C1 segment of cervical spinal cord (tissue), 14 donors: Measurements from ENCODE around the gene MLANA.

Source experiments
- DNase-seq, 14 donors: peaks; one replicate each; lab custom pipeline; 2025; lab: John Stamatoyannopoulos, UW

The MLANA gene

GRCh38 chr9:5890641-5891040 is at the start of gene MLANA:
MLANA (plus strand) TSS chr9:5890889; CDS start chr9:5892475, 1,586 bp downstream.
- DNase-seq = no peak

GRCh38 chr9:5841771-5842573 is 48.7 kb upstream of the MLANA start:
- no peak for DNase-seq

GRCh38 chr9:5842929-5843793 is 47.5 kb upstream of the MLANA start:
- no peak for DNase-seq

- no peak for DNase-seq
Observed at GRCh38 chr9:5843794-5844471, 46.8 kb upstream of the MLANA start.

GRCh38 chr9:5845157-5845531 is 45.5 kb upstream of the MLANA start:
- DNase-seq = no peak

GRCh38 chr9:5846096-5846495 is 44.6 kb upstream of the MLANA start:
- no peak for DNase-seq

- DNase-seq = no peak
Observed at GRCh38 chr9:5846501-5846921, 44.2 kb upstream of the MLANA start.

- DNase-seq = no peak
Observed at GRCh38 chr9:5848372-5848882, 42.3 kb upstream of the MLANA start.

- no peak for DNase-seq
Observed at GRCh38 chr9:5850724-5851122, 40.0 kb upstream of the MLANA start.

- DNase-seq = no peak
Observed at GRCh38 chr9:5851445-5851844, 39.2 kb upstream of the MLANA start.

- no peak for DNase-seq
Observed at GRCh38 chr9:5852987-5853386, 37.7 kb upstream of the MLANA start.

- DNase-seq = no peak
Observed at GRCh38 chr9:5853617-5854016, 37.1 kb upstream of the MLANA start.

- DNase-seq = no peak
Observed at GRCh38 chr9:5854063-5854790, 36.5 kb upstream of the MLANA start.

- DNase-seq = no peak
Observed at GRCh38 chr9:5857928-5858327, 32.8 kb upstream of the MLANA start.

- no peak for DNase-seq
Observed at GRCh38 chr9:5858833-5859232, 31.9 kb upstream of the MLANA start.

- DNase-seq = no peak
Observed at GRCh38 chr9:5863092-5863746, 27.5 kb upstream of the MLANA start.

- DNase-seq = no peak
Observed at GRCh38 chr9:5864446-5864845, 26.2 kb upstream of the MLANA start.

GRCh38 chr9:5866272-5866671 is 24.4 kb upstream of the MLANA start:
- DNase-seq = no peak

GRCh38 chr9:5866685-5867084 is 24.0 kb upstream of the MLANA start:
- no peak for DNase-seq

GRCh38 chr9:5868235-5868634 is 22.5 kb upstream of the MLANA start:
- DNase-seq = no peak
